GM23338 (cell line): Measurements from ENCODE around the gene TFB1M. TPM values are rescaled to one million over a fixed set of nuclear protein-coding genes. Genes with fewer than 3 reads are reported as not detected.
A peak's percentile ranks its signal among the peaks of the same experiment; 100 is the strongest.

ENCODE experiments used
- ATAC-seq: fragments of 200-7000 bp; cut with Tn5 transposase; 3 replicates; pipeline ENCODE4 v1.9.1; 2020
- DNase-seq: peaks from one replicate; pipeline ENCODE4 v3.0.0-alpha.2; 2015; ENCODE audit warnings: low spot score
- H2AFZ ChIP-seq: fragments of 200-600 bp; sonication (generic); 2 replicates; pipeline ENCODE4 v1.8.0; 2016; ENCODE audit warnings: antibody characterized with exemption, mild to moderate bottlenecking, moderate library complexity
- H3F3A ChIP-seq: fragments of 200-600 bp; sonication (generic); replicated peaks from 2 replicates; pipeline ENCODE4 v1.8.0; 2017; ENCODE audit warnings: antibody characterized with exemption, mixed run types, low read depth
- H3K27ac ChIP-seq: fragments of 200-600 bp; sonication (generic); 2 replicates; pipeline ENCODE4 v1.6.1; 2016; ENCODE audit warnings: low read depth
- H3K27me3 ChIP-seq: fragments of 200-600 bp; sonication (generic); 2 replicates; pipeline ENCODE4 v1.8.0; 2016; ENCODE audit warnings: mild to moderate bottlenecking, mixed run types, moderate library complexity; ENCODE audit not compliant: insufficient read depth
- H3K36me3 ChIP-seq: fragments of 200-600 bp; sonication (generic); 2 replicates; pipeline ENCODE4 v1.8.0; 2016; ENCODE audit warnings: mild to moderate bottlenecking; ENCODE audit not compliant: insufficient read depth
- H3K4me1 ChIP-seq: fragments of 200-600 bp; sonication (generic); 2 replicates; pipeline ENCODE4 v1.8.0; 2016; ENCODE audit warnings: mild to moderate bottlenecking, moderate library complexity; ENCODE audit not compliant: insufficient read depth
- H3K4me2 ChIP-seq: fragments of 200-600 bp; sonication (generic); 2 replicates; pipeline ENCODE4 v1.7.1; 2017; ENCODE audit warnings: mixed run types
- H3K4me3 ChIP-seq: fragments of 200-600 bp; sonication (generic); 2 replicates; pipeline ENCODE4 v1.6.1; 2016; ENCODE audit warnings: mixed run types
- H3K79me2 ChIP-seq: fragments of 200-600 bp; sonication (generic); replicated peaks from 2 replicates; pipeline ENCODE4 v1.8.0; 2017; ENCODE audit warnings: mild to moderate bottlenecking; ENCODE audit not compliant: insufficient read depth
- H3K9me2 ChIP-seq: fragments of 200-600 bp; sonication (generic); 2 replicates; pipeline ENCODE4 v1.8.0; 2017; ENCODE audit not compliant: insufficient read depth
- H4K20me1 ChIP-seq: fragments of 200-600 bp; sonication (generic); replicated peaks from 2 replicates; pipeline ENCODE4 v1.8.0; 2017; ENCODE audit warnings: mild to moderate bottlenecking; ENCODE audit not compliant: insufficient read depth
- H3K27ac Mint-ChIP-seq: 2 replicates; pipeline ENCODE4 v1.8.0; 2020; ENCODE audit warnings: inconsistent platforms, mild to moderate bottlenecking, moderate library complexity, mixed read lengths
- H3K27me3 Mint-ChIP-seq: 3 replicates; pipeline ENCODE4 v1.8.0; 2022; ENCODE audit warnings: low read depth, mild to moderate bottlenecking, moderate library complexity, mixed read lengths, inconsistent platforms; ENCODE audit not compliant: insufficient read depth, poor library complexity
- H3K36me3 Mint-ChIP-seq: 3 replicates; pipeline ENCODE4 v1.8.0; 2021; ENCODE audit warnings: low read depth, mild to moderate bottlenecking, inconsistent platforms, moderate library complexity, mixed read lengths
- H3K4me1 Mint-ChIP-seq: 3 replicates; pipeline ENCODE4 v1.8.0; 2020; ENCODE audit warnings: mild to moderate bottlenecking, inconsistent platforms, mixed read lengths
- H3K4me3 Mint-ChIP-seq: 3 replicates; pipeline ENCODE4 v1.8.0; 2021; ENCODE audit warnings: moderate library complexity, mild to moderate bottlenecking, inconsistent platforms, mixed read lengths
- H3K9me3 Mint-ChIP-seq: 3 replicates; pipeline ENCODE4 v1.8.0; 2020; ENCODE audit warnings: moderate library complexity, mild to moderate bottlenecking, inconsistent platforms, mixed read lengths
- CREB1 ChIP-seq: fragments of 250-450 bp; sonication (Bioruptor Pico); IDR thresholded peaks from 2 replicates; pipeline ENCODE4 v1.5.0; 2020; ENCODE audit warnings: low read depth, mild to moderate bottlenecking, moderate library complexity
- EZH2 ChIP-seq: fragments of 200-600 bp; sonication (generic); IDR thresholded peaks from one replicate; pipeline ENCODE4 v1.8.0; 2017; ENCODE audit warnings: antibody characterized with exemption, mild to moderate bottlenecking, low read depth; ENCODE audit not compliant: unreplicated experiment
- EZH2phosphoT487 ChIP-seq: fragments of 200-600 bp; sonication (generic); IDR thresholded peaks from one replicate; pipeline ENCODE4 v1.8.1; 2018; ENCODE audit warnings: antibody characterized with exemption; ENCODE audit not compliant: unreplicated experiment
- JUNB ChIP-seq: IDR thresholded peaks from one replicate; pipeline ENCODE4 v1.6.1; 2016; ENCODE audit warnings: antibody characterized with exemption; ENCODE audit not compliant: unreplicated experiment
- NANOG ChIP-seq: IDR thresholded peaks from 2 replicates; pipeline ENCODE4 v1.6.1; 2016; ENCODE audit warnings: antibody characterized with exemption, borderline replicate concordance
- POLR2AphosphoS5 ChIP-seq: IDR thresholded peaks from 2 replicates; pipeline ENCODE4 v1.6.1; 2016; ENCODE audit warnings: antibody characterized with exemption, low read depth
- STAT1 ChIP-seq: IDR thresholded peaks from one replicate; pipeline ENCODE4 v1.6.1; 2016; ENCODE audit warnings: antibody characterized with exemption; ENCODE audit not compliant: unreplicated experiment
- ZNF114 ChIP-seq: fragments of 250-450 bp; sonication (Bioruptor Pico); IDR thresholded peaks from 2 replicates; pipeline ENCODE4 v1.5.0; 2020; ENCODE audit warnings: mild to moderate bottlenecking, moderate library complexity
- ZNF331 ChIP-seq: fragments of 250-450 bp; sonication (Bioruptor Pico); IDR thresholded peaks from 2 replicates; pipeline ENCODE4 v1.5.0; 2020; ENCODE audit warnings: low read depth, mild to moderate bottlenecking, moderate library complexity
- ZNF462 ChIP-seq: fragments of 250-450 bp; sonication (Bioruptor Pico); IDR thresholded peaks from 2 replicates; pipeline ENCODE4 v1.5.0; 2020; ENCODE audit warnings: mild to moderate bottlenecking, moderate library complexity
- polyA plus RNA-seq: library from polyadenylated mRNA; unstranded; fragments of >200 nt; fragmentation: Nextera tagmentation; extraction: Ambion mirVana; gene quantifications from 2 replicates; pipeline ENCODE4 v1.2.1, GENCODE V29; 2016
- total RNA-seq: library from RNA; depleted of rRNA; stranded (reverse); fragments of >200 nt; shearing (Covaris generic); gene quantifications from 2 replicates; pipeline ENCODE4 v1.2.3, GENCODE V29; 2014
- TF ChIP-seq, protein P1 (sequence below), 2 experiments: fragments of 200-600 bp in 1 of 2; sonication (generic) in 1 of 2; conservative IDR thresholded peaks; 2 replicates each; pipeline versions ENCODE4 v1.5.1 to v1.6.1; 2016 to 2017; ENCODE audit warnings: antibody characterized with exemption in 2 of 2, low read depth in 2 of 2, mild to moderate bottlenecking in 2 of 2, moderate library complexity in 1 of 2
- TF ChIP-seq, protein P2 (sequence below): IDR thresholded peaks from one replicate; pipeline ENCODE4 v1.6.1; 2018; ENCODE audit warnings: antibody characterized with exemption; ENCODE audit not compliant: unreplicated experiment
- TF ChIP-seq, protein P3 (sequence below): IDR thresholded peaks from 2 replicates; pipeline ENCODE4 v1.6.1; 2016; ENCODE audit warnings: antibody characterized with exemption

The TFB1M gene
- total and polyA plus RNA-seq, 2 experiments from 2014 or later = 51.1 to 66.9 TPM

GRCh38 chr6:155274106-155274505, 40.2 kb downstream of the TFB1M start:
- peaks cover 18% of the 10 kb centered on the region for H3K36me3 Mint-ChIP-seq
- Histone ChIP-seq H2AFZ (no peak overlapping the region), H3K27ac (peak overlapping the region; percentile 78), H3K36me3 (no peaks in the 10 kb centered on the region), H3K79me2 (0 out of 2 replicates have a peak, but pooled peaks cover 5% of the 10 kb centered on the region), H3K4me3 (no peak overlapping the region), H3F3A (no peaks in the 10 kb centered on the region), H4K20me1 (no peaks in the 10 kb centered on the region), H3K27me3 (no peaks in the 10 kb centered on the region), H3K9me2 (no peaks in the 10 kb centered on the region), H3K4me2 (no peak overlapping the region), H3K4me1 (peaks cover 22% of the 10 kb centered on the region)
- peak overlapping the region; percentile 40; the same call in 1 of the 2 replicates for H3K27ac Mint-ChIP-seq
- H3K9me3 Mint-ChIP-seq = no peaks in the 10 kb centered on the region
- H3K4me1 Mint-ChIP-seq = peaks cover 14% of the 10 kb centered on the region
- H3K27me3 Mint-ChIP-seq = no peaks in the 10 kb centered on the region
- no peak for DNase-seq
- no peak overlapping the region for H3K4me3 Mint-ChIP-seq
- TF ChIP-seq POLR2AphosphoS5 (no peak), STAT1 (no peak), EZH2phosphoT487 (no peak), CREB1 (CRISPR knock-in tag) (no peak), ZNF114 (no peak), NANOG (no peak), JUNB (no peak), ZNF331 (CRISPR knock-in tag) (no peak), ZNF462 (no peak), EZH2 (no peak)
- TF ChIP-seq, protein P1, sequence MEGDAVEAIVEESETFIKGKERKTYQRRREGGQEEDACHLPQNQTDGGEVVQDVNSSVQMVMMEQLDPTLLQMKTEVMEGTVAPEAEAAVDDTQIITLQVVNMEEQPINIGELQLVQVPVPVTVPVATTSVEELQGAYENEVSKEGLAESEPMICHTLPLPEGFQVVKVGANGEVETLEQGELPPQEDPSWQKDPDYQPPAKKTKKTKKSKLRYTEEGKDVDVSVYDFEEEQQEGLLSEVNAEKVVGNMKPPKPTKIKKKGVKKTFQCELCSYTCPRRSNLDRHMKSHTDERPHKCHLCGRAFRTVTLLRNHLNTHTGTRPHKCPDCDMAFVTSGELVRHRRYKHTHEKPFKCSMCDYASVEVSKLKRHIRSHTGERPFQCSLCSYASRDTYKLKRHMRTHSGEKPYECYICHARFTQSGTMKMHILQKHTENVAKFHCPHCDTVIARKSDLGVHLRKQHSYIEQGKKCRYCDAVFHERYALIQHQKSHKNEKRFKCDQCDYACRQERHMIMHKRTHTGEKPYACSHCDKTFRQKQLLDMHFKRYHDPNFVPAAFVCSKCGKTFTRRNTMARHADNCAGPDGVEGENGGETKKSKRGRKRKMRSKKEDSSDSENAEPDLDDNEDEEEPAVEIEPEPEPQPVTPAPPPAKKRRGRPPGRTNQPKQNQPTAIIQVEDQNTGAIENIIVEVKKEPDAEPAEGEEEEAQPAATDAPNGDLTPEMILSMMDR (conservative IDR thresholded peaks at IDR 0.05; ENCODE audit: low read depth in 2 of 2) = no peak
- TF ChIP-seq, protein P2, sequence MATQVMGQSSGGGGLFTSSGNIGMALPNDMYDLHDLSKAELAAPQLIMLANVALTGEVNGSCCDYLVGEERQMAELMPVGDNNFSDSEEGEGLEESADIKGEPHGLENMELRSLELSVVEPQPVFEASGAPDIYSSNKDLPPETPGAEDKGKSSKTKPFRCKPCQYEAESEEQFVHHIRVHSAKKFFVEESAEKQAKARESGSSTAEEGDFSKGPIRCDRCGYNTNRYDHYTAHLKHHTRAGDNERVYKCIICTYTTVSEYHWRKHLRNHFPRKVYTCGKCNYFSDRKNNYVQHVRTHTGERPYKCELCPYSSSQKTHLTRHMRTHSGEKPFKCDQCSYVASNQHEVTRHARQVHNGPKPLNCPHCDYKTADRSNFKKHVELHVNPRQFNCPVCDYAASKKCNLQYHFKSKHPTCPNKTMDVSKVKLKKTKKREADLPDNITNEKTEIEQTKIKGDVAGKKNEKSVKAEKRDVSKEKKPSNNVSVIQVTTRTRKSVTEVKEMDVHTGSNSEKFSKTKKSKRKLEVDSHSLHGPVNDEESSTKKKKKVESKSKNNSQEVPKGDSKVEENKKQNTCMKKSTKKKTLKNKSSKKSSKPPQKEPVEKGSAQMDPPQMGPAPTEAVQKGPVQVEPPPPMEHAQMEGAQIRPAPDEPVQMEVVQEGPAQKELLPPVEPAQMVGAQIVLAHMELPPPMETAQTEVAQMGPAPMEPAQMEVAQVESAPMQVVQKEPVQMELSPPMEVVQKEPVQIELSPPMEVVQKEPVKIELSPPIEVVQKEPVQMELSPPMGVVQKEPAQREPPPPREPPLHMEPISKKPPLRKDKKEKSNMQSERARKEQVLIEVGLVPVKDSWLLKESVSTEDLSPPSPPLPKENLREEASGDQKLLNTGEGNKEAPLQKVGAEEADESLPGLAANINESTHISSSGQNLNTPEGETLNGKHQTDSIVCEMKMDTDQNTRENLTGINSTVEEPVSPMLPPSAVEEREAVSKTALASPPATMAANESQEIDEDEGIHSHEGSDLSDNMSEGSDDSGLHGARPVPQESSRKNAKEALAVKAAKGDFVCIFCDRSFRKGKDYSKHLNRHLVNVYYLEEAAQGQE = no peak
- TF ChIP-seq, protein P3, sequence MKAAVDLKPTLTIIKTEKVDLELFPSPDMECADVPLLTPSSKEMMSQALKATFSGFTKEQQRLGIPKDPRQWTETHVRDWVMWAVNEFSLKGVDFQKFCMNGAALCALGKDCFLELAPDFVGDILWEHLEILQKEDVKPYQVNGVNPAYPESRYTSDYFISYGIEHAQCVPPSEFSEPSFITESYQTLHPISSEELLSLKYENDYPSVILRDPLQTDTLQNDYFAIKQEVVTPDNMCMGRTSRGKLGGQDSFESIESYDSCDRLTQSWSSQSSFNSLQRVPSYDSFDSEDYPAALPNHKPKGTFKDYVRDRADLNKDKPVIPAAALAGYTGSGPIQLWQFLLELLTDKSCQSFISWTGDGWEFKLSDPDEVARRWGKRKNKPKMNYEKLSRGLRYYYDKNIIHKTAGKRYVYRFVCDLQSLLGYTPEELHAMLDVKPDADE = no peak
- no peak for ATAC-seq
